GM21381 (cell line): ENCODE data around the gene MRPS27.

Experiments
- ATAC-seq: cut with Tn5 transposase; IDR thresholded peaks from one replicate; pipeline ENCODE4 v1.9.1; 2021; ENCODE audit warnings: mild to moderate bottlenecking, moderate library complexity; ENCODE audit not compliant: unreplicated experiment

MRPS27 gene

DNA sequence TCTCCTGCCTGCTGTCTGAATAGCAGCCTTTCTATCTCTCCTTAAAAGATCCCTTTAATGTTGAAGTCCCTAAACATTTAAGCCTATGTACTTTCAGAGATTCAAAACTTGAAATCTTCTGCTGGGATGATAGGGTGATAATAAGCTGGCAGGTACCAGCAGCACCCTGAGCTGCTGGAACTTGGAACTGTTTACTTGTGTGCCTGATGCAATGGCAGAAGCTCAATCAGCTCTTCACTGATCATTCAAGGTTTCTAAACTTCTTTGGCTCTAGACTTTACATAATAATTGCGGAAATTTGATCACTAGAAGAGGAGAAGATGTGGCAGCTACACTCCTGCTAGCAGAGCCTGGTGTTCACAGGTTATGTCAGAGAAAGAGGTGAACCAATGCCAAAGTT is 27.6 kb downstream of the MRPS27 start:
- ATAC-seq, result no peak

DNA sequence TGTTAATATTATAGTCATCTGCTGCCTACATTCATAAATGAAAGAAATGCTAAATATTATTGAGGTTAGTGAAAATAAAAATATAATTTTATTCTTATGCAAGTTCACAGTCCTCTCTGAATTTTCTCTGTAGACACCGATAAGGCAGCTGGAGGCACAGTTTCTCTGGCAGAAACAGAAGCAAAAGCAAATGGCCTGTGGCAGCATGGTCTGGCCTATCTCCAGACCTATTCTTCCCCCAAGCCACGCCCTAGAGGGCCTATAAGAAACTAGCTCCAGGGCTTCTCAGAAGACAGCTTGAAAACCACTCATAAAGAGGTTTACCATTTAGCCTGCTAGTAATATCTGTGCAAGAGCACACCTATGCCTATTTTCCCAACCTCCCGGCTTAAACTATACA is 28.4 kb downstream of the MRPS27 start:
- no peak for ATAC-seq

DNA sequence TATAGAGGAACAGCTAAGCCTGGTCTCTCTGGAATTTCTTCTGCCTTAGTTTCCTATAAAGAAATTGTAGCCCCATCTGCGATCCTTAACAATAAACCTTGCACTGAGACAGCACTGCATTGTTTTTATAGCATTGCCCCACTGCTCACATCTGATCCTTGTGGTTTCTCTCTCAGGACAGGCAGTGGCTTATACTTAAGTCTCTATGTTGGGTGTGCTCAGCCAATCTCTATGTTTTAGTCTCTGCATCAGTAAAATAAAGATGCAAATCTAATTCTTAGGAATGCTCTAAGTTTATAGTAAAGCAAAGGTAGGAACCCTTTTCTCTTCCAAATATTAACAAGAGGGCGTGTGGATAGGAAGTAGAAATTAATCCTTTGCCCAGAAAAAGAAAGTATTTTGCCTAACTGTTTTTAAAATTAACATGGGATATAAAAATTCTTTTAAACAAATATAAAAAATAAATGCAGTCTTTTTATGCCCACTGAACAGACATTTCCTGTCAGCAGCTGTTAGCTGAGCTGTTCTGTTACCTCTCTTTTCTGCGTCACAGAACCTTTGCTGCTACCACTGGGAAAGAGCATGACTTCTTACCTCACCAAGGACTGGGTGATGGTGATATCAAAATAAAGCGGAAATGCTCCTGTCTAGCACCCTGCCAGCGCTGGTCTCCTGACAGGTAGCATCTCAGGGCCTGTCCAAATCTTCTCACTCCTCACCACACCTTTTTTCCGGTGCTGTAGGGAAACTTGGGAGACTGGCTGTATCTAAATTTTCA is 29.5 kb downstream of the MRPS27 start:
- ATAC-seq, result no peak

DNA sequence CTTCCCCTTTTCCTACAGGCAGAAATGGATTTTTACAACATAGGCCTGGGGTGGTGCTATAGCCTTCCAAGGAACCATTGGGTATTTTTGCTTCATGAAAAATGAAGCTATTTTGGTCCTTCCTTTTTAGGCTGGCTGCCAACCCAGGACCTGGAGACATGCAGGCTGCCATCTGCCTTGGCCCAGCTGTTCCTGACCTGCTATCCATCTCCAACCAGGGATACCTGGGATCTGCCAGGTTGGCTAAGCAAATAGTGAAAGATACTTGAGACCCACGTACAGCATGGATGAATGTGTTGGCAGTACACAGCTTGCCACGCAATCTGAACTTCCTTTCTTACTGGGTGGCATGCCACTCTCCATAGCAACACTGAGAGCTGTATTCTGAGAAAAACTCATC is 31.1 kb downstream of the MRPS27 start:
- no peak for ATAC-seq

DNA sequence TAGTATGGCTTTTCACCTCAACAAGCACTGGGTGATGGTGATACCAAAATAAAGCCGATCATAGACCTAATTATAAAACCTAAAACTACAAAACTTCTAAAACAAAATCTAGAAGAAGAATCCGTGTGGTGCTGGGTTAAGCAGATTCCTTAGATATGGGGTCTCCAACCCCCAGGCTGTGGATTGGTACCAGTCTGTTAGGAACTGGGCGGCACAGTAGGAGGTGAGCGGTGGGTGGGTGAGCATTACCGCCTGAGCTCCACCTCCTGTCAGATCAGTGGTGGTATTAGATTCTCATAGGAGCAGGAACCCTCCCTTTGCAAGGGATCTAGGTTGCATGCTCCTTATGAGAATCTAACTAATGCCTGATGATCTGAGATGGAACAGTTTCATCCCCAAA is 33.2 kb downstream of the MRPS27 start:
- ATAC-seq, result no peak

DNA sequence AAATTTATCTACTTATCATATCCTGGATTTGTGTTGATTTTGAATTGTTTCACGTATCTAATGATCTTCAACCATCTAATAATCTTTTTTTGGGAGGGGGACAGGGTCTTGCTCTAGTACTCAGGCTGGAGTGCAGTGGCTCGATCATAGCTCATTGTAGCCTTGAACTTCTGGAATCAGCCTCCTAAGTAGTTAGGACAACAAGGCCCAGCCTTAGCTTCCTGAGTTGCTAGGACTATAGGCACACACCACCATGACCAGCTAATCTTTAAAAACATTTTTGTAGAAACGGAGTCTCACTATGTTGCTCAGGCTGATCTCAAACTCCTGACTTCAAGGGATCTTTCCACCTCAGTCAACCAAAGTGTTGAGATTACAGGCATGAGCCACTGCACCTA is 34.6 kb downstream of the MRPS27 start:
- ATAC-seq, result no peak

DNA sequence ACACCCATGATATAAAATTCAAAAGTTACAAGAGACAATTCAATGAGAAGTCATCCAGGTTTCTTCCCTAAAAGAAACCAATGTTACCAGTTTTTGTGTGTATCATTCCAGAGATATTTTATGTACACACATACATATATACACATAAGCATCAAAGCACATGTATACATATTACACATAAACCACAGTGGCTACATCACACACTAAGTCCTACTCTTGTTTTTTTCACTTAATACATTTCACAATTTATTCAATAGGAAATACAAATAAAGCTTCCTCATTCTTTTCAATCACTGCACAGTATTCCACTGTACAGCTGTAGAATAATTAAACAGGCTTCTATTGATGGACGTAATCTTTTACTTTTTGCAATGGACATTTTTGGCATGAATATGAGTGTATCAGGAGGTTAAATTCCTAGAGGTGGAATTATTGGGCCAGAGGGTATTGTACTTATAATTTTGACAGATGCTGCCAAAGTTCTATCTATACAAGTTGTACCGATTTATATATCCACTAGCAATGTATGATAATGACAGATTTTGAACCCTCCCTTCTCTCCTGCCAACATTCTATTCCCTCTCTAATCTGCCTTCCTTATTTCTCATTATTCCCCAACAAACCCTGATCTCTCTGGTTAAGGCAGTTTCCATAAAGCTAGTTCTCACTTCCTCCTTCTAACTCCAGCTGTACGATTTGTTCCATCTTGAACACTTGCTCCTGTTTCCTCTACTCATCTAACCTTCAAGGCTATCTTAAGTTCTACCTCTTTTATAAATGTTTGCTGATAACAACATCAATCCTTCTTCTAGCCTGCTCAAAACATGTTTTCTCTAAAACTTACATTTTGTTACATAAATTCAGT is 35.2 kb downstream of the MRPS27 start:
- no peak for ATAC-seq

DNA sequence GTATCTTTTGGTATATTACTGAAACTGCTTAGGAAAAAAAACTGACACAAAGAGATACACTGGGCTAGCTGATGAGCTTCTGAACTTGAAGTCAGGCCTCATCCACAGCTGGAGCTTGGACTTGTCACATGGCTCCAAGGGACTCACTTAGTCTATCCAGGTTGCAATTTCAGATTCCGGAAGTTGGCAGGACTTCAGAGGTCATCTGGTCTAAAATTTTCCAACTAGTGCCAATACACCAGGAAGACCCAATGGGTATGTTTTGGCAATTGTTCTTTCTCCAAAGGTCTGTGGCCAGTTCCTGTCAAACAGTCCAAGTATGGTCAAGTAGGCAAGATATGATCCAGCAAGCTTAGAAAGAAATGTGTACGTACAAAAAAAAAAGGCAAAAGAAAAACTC is 36.7 kb downstream of the MRPS27 start:
- no peak for ATAC-seq

DNA sequence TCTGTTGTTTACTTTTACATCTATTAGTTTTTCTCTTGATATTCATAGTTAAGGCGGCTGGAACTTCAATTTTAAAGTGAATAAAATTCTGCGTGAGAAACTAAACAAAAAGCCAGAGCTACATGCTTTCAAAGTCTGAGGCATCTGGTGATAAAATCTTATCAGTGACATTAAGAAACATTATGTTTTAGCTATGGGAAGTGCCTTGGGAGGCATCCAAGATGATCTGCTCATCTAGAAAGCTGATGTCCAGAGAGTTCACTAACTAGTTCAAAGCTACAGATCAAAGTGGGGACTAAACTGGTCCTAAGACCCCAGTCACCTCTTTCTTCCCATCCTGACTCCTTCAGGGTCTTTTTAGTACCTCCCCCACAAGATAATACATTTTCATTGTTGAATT is 37.2 kb downstream of the MRPS27 start:
- ATAC-seq, result no peak

DNA sequence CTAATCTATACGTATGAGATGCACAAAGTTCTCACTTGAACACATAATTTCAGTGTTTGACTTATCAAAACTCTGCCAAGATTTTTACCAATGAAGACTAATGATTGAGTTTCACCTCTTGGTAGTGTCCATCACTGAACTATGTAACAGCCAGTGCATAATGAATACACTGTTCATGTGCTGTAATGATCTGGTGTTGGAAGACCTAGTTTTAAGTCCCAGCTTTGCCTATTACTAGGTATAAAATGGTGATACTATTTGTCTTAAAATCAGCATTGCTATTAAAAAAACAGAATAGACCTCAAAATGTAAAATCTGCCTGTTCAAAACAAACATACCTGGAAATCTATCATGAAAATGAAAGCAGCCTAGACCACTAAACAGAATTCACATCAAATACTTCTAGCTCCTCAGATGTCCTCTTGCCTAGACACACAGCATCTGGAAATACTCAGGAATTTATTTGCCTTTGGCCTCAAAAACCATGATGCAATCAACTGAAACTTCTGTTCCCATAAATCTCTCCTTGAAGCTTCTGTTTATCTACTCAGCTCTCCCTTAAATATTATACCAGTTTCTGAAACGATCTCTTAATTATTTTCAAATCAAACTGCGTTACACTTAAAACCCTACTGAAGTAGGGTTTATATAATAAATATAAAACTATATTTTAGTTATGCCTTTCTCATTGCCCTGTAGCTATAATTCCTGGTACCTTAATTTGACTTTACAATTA is 38.1 kb downstream of the MRPS27 start:
- no peak for ATAC-seq

DNA sequence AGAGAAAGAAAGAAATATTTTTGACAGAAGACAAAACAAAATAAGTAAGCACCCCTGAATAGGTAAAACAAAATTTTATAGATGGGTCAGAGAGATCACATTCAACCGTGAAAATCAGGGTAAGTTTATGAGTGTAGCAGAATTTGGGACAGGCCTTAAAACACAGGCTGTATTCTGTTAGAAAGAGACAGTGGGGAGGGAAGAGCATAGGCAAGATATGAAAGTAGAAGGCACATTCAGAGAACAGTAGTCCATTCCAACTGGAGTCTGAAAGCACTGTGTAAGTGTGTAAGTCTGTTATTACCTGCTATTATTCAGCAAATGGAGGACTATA is 38.6 kb downstream of the MRPS27 start:
- no peak for ATAC-seq

DNA sequence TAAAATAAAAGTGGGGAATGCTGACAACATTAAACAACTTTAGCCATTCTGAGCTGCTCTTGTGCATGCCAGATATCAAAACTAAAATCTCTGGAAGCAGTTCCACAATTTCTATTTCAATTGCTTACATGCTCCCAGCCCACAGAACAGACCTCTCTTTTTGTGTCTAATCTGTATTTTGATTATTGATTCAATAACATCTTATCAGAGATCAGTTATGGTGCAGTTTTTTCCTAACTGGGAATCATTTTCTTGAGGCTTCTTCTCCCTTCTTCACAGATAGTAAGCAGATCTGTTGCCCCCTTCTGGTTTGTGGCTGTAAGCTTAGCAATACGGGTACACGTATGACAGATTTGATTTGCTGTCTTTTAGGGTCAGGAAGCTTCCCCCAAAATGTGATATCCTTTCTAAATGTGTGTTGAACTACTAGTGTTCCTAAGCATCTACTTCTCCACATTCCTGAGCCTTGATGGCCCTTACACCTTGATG is 39.4 kb downstream of the MRPS27 start:
- ATAC-seq, result no peak

DNA sequence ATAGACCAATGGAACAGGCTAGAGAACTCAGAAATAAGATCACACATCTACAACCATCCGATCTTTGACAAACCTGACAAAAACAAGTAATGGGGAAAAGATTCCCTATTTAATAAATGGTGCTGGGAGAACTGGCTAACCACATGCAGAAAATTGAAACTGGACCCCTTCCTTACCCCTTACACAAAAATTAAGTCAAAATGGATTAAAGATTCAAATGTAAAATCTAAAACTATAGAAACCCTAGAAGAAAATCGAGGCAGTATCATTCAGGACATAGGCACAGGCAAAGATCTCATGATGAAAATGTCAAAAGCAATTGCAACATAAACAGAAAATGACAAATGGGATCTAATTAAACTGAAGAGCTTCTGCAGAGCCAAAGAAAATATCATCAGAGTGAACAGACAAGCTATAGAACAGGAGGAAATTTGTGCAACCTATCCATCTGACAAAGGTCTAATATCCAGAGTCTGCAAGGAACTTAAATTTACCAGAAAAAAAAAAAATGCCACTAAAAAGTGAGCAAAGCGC is 43.8 kb downstream of the MRPS27 start:
- no peak for ATAC-seq

DNA sequence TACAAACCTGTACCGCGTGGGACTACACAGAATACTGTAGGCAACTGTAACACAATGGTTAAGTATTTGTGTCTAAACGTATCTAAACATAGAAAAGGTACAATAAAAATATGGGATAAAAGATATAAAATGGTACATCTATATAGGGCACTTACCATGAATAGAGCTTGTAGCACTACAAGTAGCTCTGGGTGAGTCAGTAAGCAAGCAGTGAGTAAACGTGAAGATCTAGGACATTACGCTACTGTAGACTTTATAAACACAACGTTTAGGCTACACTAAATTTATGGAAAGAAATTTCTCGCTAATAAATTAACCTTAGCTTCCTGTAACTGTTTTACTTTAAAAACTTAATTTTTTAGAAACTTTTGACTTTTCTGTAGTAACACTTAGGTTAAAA is 46.5 kb downstream of the MRPS27 start:
- no peak for ATAC-seq

DNA sequence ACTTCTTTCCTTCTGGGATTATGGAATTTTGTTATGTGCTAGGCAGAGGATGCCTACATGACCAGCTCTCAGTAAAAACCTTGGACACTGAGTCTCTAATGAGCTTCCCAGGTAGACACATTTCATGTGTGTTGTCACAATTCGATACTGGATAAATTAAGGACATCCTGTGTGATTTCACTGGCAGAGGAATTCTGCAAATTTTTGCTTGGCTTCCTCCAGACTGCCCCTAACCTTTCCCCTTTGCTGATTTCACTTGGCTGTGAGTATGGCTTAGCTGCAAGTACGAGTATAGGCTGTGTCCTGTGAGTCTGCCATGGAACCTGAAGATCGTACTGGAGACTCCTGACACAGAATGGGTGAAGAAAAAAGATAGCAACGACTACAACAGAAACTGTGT is 47.6 kb downstream of the MRPS27 start:
- ATAC-seq, result no peak

DNA sequence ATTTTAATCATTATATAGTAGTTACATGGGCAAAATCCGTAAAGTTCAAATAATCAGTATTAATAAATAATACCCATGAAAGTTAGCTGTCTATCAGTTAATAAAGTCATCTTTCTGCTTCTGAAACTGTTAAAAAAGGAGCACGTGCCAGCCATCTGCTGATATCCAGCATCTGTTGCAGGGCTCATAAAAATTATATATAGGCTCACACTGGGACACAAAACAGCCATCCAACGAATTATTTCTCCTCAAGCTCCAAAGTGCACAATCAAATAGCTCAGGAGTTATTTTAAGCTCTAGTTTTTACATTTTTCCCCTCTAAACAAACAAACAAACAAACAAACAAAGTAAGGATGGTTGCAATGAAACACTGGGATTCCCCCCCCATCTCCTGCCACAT is 48.3 kb downstream of the MRPS27 start:
- ATAC-seq, result no peak

DNA sequence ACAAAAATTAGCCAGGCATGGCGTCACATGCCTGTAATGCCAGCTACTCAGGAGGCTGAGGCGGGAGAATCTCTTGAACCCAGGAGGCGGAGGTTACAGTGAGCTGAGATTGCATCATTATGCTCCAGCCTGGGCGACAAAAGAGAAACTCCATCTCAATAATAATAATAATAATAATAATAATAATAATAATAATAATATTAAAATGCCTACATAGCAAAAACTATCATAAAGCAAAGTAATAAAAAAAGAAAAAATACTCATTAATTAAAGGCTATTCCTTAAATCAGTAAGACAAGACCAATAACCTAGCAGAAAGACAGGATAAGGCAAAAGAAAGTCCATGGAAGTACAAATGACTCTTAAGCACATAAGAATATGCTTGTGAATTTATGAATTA is 50.0 kb downstream of the MRPS27 start:
- no peak for ATAC-seq

DNA sequence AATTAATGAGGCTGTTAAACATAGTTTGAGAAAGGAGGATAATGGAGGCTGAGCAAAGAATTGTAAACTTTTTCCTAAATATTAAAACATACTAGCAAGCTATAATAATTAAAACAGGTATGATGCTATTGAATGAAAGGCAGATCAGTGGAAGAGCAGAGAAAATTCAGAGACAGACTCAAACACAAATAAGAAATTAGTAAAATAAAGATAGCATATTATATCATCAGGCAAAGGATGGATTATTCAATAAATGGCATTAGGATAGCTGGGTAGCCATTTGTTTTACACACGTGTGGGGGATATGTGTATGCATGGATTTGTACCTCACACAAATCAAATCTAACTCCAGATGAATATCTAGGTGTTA is 50.6 kb downstream of the MRPS27 start:
- ATAC-seq, result no peak

DNA sequence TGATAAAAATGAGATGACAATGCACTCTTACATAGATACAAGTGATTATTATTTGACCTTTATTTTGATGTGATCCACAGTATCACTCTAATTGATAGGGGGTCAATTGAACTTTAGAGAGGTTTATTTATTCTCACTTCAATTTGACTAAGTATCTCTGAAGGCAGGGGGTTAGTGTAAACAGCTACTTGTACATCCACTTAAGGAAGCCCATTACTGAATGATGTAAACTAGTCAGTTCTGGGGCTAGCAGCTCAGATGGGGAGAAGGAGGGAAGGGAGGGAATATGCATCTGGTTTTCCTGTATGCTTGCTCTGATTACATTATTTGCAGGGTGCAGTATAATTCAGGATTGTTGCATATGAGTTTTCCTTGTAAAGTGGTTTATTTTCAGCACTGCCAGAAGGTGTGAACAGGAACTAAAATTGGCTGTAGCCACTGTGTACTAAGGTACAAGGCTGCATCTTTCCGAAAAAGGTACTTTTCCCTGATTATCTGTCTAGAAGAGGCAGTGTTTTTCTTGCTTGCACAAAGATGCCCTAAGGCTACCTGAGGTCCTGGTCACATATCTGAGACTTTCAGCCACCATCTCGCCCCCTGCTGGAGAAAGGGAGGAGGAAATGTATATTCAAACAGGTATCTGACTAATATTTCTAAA is 51.2 kb downstream of the MRPS27 start:
- no peak for ATAC-seq

DNA sequence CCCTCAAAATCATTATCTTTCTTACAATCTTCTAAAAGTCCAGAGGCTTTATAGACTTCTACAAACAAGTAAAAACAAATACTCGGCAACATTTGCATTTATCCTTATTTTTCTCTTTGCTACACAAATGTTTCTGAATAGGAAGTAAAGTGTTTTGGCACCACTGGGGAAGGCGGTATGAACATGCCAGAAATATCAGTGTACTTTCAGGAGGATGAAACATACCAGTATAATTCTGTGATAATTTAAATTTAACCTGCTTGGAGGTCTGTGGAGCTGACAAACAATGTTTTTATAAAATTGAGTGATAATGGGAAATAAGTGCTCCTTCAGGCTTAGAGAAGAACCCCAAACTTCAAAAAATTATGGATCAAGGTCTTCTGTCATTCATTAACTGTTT is 51.8 kb downstream of the MRPS27 start:
- ATAC-seq, result no peak

DNA sequence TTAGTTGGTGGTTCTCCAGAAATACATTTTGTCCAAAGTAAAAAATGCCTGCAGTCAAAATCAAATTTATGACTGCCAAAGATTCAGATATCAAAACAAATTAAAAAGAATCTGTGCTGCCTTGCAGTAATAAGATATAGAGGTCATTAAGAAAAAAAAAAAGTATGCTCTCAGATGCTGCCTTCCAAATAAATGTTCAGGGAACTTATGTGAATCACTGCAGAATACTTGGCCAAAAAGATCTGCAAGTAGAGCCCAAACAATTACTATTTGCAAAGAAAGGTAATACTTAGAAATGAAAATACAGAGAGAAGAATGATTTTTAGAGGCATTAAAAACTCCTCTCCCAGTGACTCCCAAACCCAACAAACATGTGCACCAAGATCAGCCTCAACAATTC is 52.4 kb downstream of the MRPS27 start:
- ATAC-seq, result no peak
